GM12872 (cell line): ENCODE data around the gene PIK3CG.

Experiments
- TF ChIP-seq, protein P1 (sequence below): IDR thresholded peaks from 3 replicates; pipeline ENCODE4 v1.5.1; 2011; ENCODE audit warnings: low read depth, mild to moderate bottlenecking, low read length, moderate library complexity; ENCODE audit not compliant: insufficient read depth

PIK3CG gene

DNA sequence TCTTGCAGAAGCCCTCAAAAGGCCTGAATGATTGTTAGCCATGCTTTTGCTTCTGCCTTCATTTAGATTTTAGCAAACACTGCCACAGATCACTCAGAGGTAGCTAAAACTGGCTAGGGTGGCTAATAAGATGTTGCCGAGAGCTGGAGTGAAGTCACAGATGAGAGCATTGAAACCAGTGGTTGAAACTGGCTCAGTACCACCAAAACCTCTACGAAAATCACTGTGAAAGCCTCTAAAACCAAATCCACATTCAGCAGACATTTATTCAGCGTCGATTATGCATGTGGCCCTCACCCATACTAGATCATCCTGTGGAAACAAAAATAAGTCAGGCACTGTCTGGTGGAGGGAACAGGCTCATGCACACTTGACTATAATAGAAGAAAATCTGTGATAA lies 50.8 kb downstream of the PIK3CG start:
- TF ChIP-seq, protein P1, sequence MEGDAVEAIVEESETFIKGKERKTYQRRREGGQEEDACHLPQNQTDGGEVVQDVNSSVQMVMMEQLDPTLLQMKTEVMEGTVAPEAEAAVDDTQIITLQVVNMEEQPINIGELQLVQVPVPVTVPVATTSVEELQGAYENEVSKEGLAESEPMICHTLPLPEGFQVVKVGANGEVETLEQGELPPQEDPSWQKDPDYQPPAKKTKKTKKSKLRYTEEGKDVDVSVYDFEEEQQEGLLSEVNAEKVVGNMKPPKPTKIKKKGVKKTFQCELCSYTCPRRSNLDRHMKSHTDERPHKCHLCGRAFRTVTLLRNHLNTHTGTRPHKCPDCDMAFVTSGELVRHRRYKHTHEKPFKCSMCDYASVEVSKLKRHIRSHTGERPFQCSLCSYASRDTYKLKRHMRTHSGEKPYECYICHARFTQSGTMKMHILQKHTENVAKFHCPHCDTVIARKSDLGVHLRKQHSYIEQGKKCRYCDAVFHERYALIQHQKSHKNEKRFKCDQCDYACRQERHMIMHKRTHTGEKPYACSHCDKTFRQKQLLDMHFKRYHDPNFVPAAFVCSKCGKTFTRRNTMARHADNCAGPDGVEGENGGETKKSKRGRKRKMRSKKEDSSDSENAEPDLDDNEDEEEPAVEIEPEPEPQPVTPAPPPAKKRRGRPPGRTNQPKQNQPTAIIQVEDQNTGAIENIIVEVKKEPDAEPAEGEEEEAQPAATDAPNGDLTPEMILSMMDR = no peak

DNA sequence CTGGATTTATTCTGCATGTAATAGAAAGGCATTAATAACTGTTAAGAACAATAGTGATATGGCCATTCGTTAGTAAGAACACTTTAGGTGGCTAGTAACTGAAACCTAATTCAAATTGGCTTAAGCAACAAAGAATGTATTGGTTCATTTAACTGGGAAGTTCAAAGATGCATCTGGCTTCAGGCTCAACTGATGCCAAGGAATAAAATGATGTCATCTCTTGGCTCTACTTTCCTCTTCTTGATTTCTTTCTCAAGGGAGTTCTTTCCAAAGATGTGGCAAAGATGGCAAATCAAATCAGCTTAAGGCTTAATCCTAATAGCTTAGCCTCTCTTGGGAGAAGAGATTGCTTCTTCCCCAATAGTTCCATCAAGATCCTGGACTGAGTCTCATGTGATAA lies 51.6 kb downstream of the PIK3CG start:
- TF ChIP-seq, protein P1 = no peak

DNA sequence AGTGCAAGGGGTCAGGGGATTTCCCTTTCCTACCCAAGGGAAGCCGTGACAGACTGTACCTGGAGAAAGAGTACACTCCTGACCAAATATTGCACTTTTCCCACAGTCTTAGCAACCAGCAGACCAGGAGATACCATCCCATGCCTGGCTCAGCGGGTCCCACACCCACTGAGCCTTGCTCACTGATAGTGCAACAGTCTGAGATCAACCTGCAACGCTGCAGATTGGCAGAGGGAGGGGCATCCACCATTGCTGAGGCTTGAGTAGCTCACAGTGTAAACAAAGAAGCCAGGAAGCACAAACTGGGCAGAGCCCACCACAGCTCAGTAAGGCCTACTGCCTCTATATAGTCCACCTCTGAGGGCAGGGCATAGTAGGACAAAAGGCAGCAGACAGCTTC lies 53.9 kb downstream of the PIK3CG start:
- TF ChIP-seq, protein P1 = no peak

DNA sequence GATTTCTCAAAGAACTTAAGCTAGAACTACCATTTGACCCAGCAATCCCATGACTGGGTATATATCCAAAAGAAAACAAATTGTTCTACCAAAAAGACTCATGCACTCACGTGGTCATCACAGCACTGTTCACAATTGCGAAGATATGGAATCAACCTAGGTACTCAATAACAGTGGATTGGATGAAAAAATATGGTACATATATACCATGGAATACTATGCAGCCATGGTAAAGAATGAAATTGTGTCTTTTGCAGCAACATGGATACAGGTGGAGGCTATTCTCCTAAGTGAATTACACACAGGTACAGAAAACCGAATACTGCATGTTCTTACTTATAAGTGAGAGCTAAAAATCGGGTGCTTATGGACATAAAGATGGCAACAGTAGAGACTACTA lies 61.8 kb downstream of the PIK3CG start:
- TF ChIP-seq, protein P1 = no peak

DNA sequence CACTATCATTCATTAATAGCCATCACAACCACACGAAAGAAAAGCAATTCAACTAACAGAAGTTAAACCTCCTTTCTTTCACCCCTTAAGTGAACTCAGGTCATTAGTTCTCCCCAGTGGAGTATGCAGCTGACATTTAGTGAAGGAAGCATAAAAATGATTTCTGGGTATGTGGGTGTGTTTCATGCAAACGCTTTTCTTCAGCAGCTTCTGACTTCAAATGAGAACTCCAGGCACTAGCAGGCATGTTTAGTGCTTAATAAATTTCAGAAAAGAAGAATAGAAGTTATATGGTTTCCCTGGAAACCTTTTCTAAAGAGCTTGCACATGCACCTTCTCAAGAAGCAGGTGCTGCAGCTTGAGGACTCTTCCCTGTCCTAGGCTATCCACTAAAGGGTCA lies 62.5 kb downstream of the PIK3CG start:
- TF ChIP-seq, protein P1 = no peak

DNA sequence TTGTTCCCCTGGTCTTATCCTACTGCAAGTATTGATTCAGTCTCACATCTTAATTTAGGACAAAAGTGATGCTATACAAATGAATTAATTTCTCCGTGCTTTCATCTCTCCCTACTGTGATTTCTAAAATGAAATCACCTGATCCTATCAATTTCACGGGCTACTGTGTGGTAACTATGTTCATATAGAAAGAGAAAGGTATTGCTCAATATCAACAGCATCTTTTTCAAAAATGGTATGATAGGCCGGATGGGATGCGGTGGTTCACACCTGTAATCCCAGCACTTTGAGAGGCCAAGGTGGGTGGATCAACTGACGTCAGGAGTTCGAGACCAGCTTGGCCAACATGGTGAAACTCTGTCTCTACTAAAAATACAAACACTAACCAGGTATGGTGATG lies 71.2 kb downstream of the PIK3CG start:
- TF ChIP-seq, protein P1 = no peak

DNA sequence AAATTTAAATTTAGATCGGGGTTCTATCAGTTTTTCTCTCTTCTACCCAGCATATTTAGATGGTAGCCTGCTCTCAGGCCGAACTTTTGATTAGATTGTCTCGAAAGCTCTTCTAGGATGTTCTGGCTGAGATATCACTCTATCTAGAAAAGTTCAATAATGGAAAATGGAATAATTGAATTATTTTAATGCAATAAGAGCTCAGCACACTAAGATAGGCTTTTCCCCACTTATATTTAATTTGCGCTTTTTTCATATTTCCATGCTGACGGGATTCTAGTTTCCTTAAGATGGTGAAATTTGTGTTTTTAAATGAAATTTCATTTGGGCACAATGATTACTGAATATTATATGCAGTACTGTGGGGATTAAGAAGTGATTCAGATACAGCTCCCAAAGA lies 73.7 kb downstream of the PIK3CG start:
- TF ChIP-seq, protein P1 = no peak
